Measurements from ENCODE around the gene CTNNA3.

DNA sequence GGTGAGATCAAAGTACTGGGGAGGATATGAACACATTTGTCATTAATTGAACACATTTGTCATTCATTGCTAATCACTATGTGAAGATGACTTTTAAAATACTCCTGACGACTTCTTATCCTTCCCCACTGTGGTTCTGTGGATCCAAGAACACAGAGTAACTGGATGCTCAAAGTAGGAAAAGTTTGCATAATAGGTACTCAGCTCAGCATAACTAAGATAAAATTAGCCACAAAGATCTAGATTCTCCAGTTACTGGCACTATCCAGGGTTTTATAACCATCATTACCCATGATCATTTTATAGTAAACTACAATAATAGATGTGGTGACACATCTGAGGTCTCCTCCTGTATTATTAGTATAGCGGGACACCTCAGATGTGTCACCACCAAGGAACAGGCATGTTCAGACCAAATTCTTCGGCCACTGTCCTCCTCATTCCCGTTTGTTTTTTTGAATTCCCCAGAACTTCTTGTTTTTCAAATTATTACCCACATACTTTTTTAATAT lies 933.7 kb downstream of the CTNNA3 start:
- TF ChIP-seq, protein P1, sequence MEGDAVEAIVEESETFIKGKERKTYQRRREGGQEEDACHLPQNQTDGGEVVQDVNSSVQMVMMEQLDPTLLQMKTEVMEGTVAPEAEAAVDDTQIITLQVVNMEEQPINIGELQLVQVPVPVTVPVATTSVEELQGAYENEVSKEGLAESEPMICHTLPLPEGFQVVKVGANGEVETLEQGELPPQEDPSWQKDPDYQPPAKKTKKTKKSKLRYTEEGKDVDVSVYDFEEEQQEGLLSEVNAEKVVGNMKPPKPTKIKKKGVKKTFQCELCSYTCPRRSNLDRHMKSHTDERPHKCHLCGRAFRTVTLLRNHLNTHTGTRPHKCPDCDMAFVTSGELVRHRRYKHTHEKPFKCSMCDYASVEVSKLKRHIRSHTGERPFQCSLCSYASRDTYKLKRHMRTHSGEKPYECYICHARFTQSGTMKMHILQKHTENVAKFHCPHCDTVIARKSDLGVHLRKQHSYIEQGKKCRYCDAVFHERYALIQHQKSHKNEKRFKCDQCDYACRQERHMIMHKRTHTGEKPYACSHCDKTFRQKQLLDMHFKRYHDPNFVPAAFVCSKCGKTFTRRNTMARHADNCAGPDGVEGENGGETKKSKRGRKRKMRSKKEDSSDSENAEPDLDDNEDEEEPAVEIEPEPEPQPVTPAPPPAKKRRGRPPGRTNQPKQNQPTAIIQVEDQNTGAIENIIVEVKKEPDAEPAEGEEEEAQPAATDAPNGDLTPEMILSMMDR (conservative IDR thresholded peaks at IDR 0.05 in 1 of 2, IDR thresholded peaks at IDR 0.05 in 1 of 2; ENCODE audit: extremely low read depth in 1 of 2, insufficient read depth in 1 of 2, low read depth in 1 of 2, low read length in 2 of 2), result no peak
- TF ChIP-seq EZH2 (IDR thresholded peaks at IDR 0.05; ENCODE audit: borderline replicate concordance, low read length), result no peak

Measured in mammary epithelial cell (primary cell).